Skeletal muscle satellite cell (primary cell): ENCODE measurements around the gene TMPRSS12.
"Not testable (repeated sequence)": the region's sequence is repeated elsewhere in the genome, so short reads cannot be mapped to it uniquely, and the experiment has no call there.

Experiments used
- H3K27me3 ChIP-seq: 2 replicates; pipeline ENCODE4 v1.7.0; 2013; ENCODE audit warnings: low read length; ENCODE audit not compliant: control insufficient read depth, insufficient read depth
- H3K36me3 ChIP-seq: 2 replicates; pipeline ENCODE4 v1.7.0; 2013; ENCODE audit warnings: mild to moderate bottlenecking, control low read depth, low read length; ENCODE audit not compliant: insufficient read depth
- H3K4me1 ChIP-seq: 2 replicates; pipeline ENCODE4 v1.7.0; 2013; ENCODE audit warnings: low read length; ENCODE audit not compliant: control insufficient read depth, insufficient read depth
- H3K4me2 ChIP-seq: 2 replicates; pipeline ENCODE4 v1.7.0; 2013; ENCODE audit warnings: mild to moderate bottlenecking, low read length
- H3K4me3 ChIP-seq: 2 replicates; pipeline ENCODE4 v1.7.0; 2013; ENCODE audit warnings: low read length
- H3K9ac ChIP-seq: 2 replicates; pipeline ENCODE4 v1.7.0; 2013; ENCODE audit warnings: mild to moderate bottlenecking, low read depth, low read length, moderate library complexity
- H3K9me3 ChIP-seq: replicated peaks from 2 replicates; pipeline ENCODE4 v1.7.0; 2013; ENCODE audit warnings: mild to moderate bottlenecking, control low read depth, low read length

The TMPRSS12 gene

GRCh38 chr12:50862316-50862715 is 19.6 kb downstream of the TMPRSS12 start:
- Histone ChIP-seq H3K4me1 (peaks cover 8% of the 10 kb centered on the region), H3K9me3 (peaks cover 7% of the 10 kb centered on the region), H3K36me3 (no peaks in the 10 kb centered on the region), H3K27me3 (no peaks in the 10 kb centered on the region), H3K9ac (no peak overlapping the region), H3K4me2 (no peak overlapping the region), H3K4me3 (no peak overlapping the region)

DNA sequence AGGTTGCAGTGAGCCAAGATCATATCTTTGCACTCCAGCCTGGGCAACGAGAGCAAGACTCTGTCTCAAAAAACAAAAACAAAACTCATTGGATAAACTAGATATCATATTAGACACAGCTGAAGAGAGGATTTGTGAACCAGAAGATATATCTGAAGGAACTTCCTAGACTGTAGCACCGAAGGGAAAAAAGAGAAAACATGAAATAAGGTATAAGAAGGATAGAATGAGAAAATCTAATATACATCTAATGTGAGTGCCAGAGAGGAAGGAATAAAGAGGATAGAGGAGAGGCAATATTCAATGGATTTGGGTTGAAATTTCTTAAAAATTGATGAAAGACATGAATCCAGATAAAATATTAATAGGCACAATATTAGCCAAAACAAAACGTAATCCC is 22.5 kb downstream of the TMPRSS12 start:
- H3K9me3 ChIP-seq = peaks cover 7% of the 10 kb centered on the region
- no peak overlapping the region for H3K4me3 ChIP-seq
- peaks cover 8% of the 10 kb centered on the region for H3K4me1 ChIP-seq
- no peaks in the 10 kb centered on the region for H3K36me3 ChIP-seq
- H3K9ac ChIP-seq = no peak overlapping the region
- no peak overlapping the region for H3K4me2 ChIP-seq
- H3K27me3 ChIP-seq = no peaks in the 10 kb centered on the region

- H3K9ac ChIP-seq, H3K27me3 ChIP-seq, H3K4me2 ChIP-seq, H3K4me3 ChIP-seq, H3K36me3 ChIP-seq, H3K9me3 ChIP-seq, H3K4me1 ChIP-seq: not testable (repeated sequence)
These were observed 26.2 kb downstream of the TMPRSS12 start for GRCh38 chr12:50868881-50869280.

DNA sequence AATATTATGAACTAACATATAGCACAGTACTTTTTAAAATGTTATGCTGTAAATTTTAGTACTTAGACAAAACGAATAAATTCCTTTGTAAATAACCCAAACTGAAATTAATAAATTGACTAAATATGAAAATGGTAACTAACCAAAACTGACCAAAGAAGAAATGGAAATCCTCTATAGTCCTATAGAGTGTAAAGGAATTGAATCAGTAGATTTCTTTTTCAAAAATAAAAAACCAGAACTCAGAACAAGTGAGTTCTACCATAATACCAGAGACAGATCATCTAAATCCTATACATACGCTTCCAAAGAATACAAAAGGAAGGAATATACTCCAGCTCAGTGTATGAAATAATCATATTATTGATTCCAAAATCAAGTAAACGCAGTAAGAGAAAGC is 39.8 kb downstream of the TMPRSS12 start:
- Histone ChIP-seq H3K27me3 (no peaks in the 10 kb centered on the region), H3K36me3 (no peaks in the 10 kb centered on the region), H3K4me2 (no peak overlapping the region), H3K9me3 (no peaks in the 10 kb centered on the region), H3K4me3 (no peak overlapping the region), H3K4me1 (no peaks in the 10 kb centered on the region), H3K9ac (no peak overlapping the region)

DNA sequence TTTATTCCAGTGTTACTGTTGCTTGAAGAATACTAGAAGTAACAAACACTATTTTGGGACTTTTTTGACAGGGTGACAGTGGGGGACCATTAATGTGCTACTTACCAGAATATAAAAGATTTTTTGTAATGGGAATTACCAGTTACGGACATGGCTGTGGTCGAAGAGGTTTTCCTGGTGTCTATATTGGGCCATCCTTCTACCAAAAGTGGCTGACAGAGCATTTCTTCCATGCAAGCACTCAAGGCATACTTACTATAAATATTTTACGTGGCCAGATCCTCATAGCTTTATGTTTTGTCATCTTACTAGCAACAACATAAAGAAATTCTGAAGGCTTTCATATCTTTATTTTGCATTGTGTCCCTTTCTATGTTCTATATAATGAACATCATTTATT is 44.5 kb downstream of the TMPRSS12 start:
- no peaks in the 10 kb centered on the region for H3K36me3 ChIP-seq
- no peaks in the 10 kb centered on the region for H3K9me3 ChIP-seq
- H3K4me1 ChIP-seq = no peaks in the 10 kb centered on the region
- no peak overlapping the region for H3K4me2 ChIP-seq
- no peaks in the 10 kb centered on the region for H3K27me3 ChIP-seq
- H3K9ac ChIP-seq = no peak overlapping the region
- no peak overlapping the region for H3K4me3 ChIP-seq

- H3K4me3 ChIP-seq = no peak overlapping the region
- no peaks in the 10 kb centered on the region for H3K36me3 ChIP-seq
- no peaks in the 10 kb centered on the region for H3K27me3 ChIP-seq
- H3K4me1 ChIP-seq = no peaks in the 10 kb centered on the region
- H3K9me3 ChIP-seq = no peaks in the 10 kb centered on the region
- no peak overlapping the region for H3K9ac ChIP-seq
- H3K4me2 ChIP-seq = no peak overlapping the region
These were observed 45.9 kb downstream of the TMPRSS12 start for GRCh38 chr12:50888666-50889065.

- Histone ChIP-seq H3K9me3 (no peaks in the 10 kb centered on the region), H3K9ac (no peak overlapping the region)
These were observed 51.5 kb downstream of the TMPRSS12 start for GRCh38 chr12:50894241-50894640.

GRCh38 chr12:50901685-50902113 is 59.0 kb downstream of the TMPRSS12 start:
- Histone ChIP-seq H3K27me3 (no peaks in the 10 kb centered on the region), H3K9me3 (no peaks in the 10 kb centered on the region), H3K4me1 (no peaks in the 10 kb centered on the region)

More at GRCh38 chr12:50894241-50894640, 51.5 kb downstream of the TMPRSS12 start:
- no peak overlapping the region for H3K4me2 ChIP-seq
- H3K27me3 ChIP-seq = no peaks in the 10 kb centered on the region
- no peaks in the 10 kb centered on the region for H3K4me1 ChIP-seq
- no peaks in the 10 kb centered on the region for H3K36me3 ChIP-seq
- no peak overlapping the region for H3K4me3 ChIP-seq

DNA sequence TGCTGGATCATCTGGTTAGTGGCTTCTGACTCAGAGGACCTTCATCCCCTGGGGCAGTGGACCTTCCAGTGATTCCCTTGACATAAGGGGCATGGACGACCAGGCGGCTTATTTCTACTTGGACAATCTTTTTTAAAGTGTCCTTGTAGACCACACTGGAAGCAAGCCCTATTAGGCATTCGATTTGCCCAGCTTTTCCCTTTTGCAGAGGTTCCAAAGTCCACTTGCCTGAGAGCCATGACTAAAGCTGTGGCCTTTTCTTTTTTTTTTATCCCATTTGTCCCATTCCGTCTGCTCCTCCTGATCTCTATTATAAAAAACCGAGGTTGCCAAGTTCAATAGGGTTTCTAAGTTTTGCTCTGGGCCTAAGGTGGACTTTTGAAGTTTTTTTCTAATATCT is 65.8 kb downstream of the TMPRSS12 start:
- not testable (repeated sequence) for H3K27me3 ChIP-seq, H3K36me3 ChIP-seq, H3K9me3 ChIP-seq, H3K9ac ChIP-seq, H3K4me3 ChIP-seq, H3K4me2 ChIP-seq, H3K4me1 ChIP-seq

More at GRCh38 chr12:50901685-50902113, 59.0 kb downstream of the TMPRSS12 start:
- H3K9ac ChIP-seq = no peak overlapping the region
- H3K4me3 ChIP-seq = no peak overlapping the region
- no peak overlapping the region for H3K4me2 ChIP-seq
- H3K36me3 ChIP-seq = no peaks in the 10 kb centered on the region

DNA sequence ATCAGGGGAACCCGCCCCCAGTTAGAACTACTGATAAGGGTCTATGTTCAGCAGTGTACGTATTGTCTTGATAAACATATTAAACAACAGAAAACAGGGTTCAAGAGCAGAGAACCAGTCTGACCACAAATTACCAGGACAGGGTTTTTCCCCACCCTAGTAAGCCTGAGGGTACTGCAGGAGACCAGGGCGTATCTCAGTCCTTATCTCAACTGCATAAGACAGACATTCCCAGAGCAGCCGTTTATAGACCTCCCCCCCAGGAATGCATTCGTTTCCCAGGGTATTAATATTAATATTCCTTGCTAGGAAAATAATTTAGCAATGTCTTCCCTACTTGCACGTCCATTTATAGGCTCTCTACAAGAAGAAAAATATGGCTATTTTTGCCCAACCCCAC is 69.6 kb downstream of the TMPRSS12 start:
- not testable (repeated sequence) for H3K36me3 ChIP-seq, H3K4me1 ChIP-seq, H3K4me3 ChIP-seq, H3K9ac ChIP-seq, H3K4me2 ChIP-seq, H3K27me3 ChIP-seq
- H3K9me3 ChIP-seq = peaks cover 11% of the 10 kb centered on the region

DNA sequence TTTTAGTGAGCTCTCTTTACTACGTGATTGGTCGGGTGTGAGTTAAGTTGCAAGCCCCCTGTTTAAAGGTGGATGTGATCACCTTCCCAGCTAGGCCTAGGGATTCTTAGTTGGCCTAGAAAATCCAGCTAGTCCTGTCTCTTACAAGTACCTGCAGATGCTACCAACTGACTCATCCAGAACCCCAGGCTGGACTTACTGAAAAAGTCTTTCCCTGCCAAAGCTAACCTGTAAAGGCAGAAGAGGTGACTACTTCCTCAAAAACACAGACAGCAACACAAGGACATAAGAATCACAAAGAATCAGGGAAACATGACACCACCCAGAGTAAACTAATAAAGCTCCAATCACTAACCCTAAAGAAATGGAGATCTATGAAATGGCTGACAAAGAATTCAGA is 70.5 kb downstream of the TMPRSS12 start:
- Histone ChIP-seq H3K9ac (no peak overlapping the region), H3K36me3 (no peaks in the 10 kb centered on the region), H3K9me3 (peaks cover 11% of the 10 kb centered on the region), H3K27me3 (no peaks in the 10 kb centered on the region), H3K4me1 (no peaks in the 10 kb centered on the region), H3K4me2 (no peak overlapping the region), H3K4me3 (no peak overlapping the region)

DNA sequence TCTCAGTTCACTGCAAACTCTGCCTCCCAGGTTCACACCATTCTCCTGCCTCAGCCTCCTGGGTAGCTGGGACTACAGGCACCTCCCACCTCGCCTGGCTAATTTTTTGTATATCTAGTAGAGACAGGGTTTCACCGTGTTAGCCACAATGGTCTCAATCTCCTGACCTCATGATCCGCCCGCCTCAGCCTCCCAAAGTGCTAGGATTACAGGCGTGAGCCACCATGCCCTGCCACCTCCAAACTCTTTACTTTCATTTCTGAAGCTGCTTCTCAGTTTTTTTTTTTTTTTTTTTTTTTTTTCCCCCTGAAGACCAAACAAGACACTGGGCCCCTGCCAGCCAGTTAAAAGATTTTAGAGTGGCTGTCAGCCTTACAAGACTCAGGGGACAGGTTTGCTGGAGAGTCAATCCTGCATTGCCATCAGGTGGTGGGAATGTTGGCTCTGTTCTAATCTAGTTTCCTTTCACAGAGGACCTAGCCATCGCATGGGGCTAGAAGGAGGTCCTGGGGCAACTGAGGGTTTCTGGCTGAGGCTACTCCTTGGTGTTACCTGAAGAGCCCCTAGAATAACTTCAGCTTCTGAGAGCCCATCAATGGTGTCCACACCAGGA is 72.3 kb downstream of the TMPRSS12 start:
- Histone ChIP-seq H3K4me1 (no peaks in the 10 kb centered on the region), H3K27me3 (no peaks in the 10 kb centered on the region), H3K4me2 (no peak overlapping the region), H3K4me3 (no peak overlapping the region), H3K9ac (no peak overlapping the region), H3K36me3 (no peaks in the 10 kb centered on the region), H3K9me3 (peaks cover 11% of the 10 kb centered on the region)
